Measurements from ENCODE around the gene NLGN1. TPM values are rescaled to one million over a fixed set of nuclear protein-coding genes. Genes with fewer than 3 reads are reported as not detected.

NLGN1 gene
- total and polyA plus RNA-seq, 2 of the 13 experiments (the other 11 are each of a cell fraction or from before 2014, with no cell fraction given): not detected

- TF ChIP-seq CERS6 (CRISPR knock-in tag; IDR thresholded peaks at IDR 0.05): no peak
- TF ChIP-seq, protein P1, sequence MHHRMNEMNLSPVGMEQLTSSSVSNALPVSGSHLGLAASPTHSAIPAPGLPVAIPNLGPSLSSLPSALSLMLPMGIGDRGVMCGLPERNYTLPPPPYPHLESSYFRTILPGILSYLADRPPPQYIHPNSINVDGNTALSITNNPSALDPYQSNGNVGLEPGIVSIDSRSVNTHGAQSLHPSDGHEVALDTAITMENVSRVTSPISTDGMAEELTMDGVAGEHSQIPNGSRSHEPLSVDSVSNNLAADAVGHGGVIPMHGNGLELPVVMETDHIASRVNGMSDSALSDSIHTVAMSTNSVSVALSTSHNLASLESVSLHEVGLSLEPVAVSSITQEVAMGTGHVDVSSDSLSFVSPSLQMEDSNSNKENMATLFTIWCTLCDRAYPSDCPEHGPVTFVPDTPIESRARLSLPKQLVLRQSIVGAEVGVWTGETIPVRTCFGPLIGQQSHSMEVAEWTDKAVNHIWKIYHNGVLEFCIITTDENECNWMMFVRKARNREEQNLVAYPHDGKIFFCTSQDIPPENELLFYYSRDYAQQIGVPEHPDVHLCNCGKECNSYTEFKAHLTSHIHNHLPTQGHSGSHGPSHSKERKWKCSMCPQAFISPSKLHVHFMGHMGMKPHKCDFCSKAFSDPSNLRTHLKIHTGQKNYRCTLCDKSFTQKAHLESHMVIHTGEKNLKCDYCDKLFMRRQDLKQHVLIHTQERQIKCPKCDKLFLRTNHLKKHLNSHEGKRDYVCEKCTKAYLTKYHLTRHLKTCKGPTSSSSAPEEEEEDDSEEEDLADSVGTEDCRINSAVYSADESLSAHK (CRISPR knock-in tag; IDR thresholded peaks at IDR 0.05; ENCODE audit: borderline replicate concordance): no peak
- TF ChIP-seq ZKSCAN1 (IDR thresholded peaks at IDR 0.05; ENCODE audit: low read length): no peak
- no peak for TF ChIP-seq HIC2 (CRISPR knock-in tag; IDR thresholded peaks at IDR 0.05; ENCODE audit: low read depth)
- no peak for TF ChIP-seq ZNF629 (CRISPR knock-in tag; conservative IDR thresholded peaks at IDR 0.05)
- no peak for TF ChIP-seq ZNF251 (CRISPR knock-in tag; IDR thresholded peaks at IDR 0.05)
- no peak for TF ChIP-seq PTBP1 (IDR thresholded peaks at IDR 0.05; ENCODE audit: low read depth, low read length, poor library complexity, severe bottlenecking)
- TF ChIP-seq ZNF260 (CRISPR knock-in tag; IDR thresholded peaks at IDR 0.05; ENCODE audit: borderline replicate concordance, low read depth): no peak
Measured at GRCh38 chr3:173819368-173819767, 421.8 kb downstream of the NLGN1 start (continued).
